ENCODE results near the gene KLF16.
"Not testable (repeated sequence)": the region's sequence is repeated elsewhere in the genome, so short reads cannot be mapped to it uniquely, and the experiment has no call there.

The KLF16 gene

DNA sequence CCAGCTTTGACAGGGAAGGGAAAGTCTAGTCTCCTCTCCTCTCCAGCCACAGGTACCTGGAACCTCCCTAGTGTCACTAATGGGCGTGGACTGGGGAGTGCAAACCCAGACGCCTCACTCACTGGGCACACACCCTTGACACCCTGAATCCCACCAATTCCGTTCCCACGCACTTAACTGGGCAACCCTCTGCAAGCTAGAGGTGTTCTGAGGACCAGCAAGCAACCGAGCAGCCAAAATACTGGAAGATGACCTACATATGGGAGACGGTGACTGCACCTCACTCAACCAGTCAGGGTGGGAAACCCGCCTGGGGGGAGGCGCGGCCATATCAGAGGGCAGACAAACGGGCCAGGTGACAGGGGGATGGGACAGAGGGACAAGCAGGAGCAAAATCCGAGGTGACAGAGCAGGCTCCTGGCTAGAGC lies 20.9 kb upstream of the KLF16 start:
- DNase-seq (ENCODE audit: low spot score) = peak; percentile 39

DNA sequence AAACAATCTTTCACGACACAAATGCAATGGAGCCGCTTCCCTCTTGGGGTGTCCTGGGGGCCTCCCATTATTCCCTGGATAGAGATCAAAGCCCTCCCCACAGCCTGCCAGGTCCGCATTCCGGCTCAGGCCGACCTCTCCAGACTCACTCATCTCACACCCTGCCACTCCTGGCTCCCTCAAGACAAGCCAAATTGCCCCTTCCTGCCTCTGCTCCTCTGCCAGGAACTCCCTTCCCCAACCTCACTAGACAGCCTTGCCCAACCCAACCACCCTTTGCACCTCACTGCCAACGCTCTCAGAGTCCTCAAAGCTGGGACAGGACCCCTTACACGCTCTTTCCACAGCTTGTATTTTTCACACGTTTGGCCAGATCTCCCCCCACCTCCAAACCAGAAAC lies 20.4 kb upstream of the KLF16 start:
- DNase-seq (ENCODE audit: low spot score) = no peak

DNA sequence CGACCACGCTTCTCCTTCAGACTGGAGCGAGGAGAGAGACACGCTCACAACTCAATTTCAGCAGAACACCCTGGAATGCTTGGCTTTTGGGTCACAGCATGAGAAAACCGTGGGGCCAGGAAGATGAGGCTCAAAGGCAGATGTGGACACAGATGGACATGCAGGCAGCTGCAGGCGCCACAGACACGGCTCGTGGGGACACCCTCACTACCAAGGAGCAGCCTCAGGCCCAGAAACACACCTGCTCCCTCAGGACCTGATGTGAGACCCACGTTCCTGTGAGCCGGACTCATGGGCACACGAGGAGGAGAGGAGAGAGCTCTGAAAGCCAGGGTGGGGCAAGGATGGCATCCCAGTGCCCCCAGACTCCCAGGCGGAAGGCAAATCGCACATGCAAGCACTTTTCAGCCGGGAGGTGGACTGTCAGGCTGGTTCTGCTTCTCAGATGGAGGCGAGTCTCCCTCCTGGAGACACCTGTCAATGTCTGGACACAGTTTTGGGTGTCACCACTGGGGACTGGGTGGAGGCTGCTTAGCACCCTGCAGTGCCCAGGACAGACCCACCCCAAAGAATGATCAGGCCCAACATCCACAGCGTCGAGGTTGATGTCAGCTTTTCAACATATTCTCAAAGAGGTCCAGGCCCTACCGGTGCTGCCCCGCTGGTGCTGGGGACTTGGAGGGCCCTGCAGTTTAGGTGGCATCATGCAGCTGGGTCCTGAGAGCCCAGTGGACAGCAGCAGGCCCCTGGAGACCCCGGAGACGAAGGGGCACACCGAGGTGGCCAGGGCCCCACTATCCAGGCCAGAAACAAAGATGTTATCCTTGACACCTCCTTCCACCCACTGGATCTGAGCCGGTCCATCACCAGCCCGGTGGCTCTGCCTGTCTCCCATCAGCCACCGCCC lies 19.7 kb upstream of the KLF16 start:
- DNase-seq (ENCODE audit: low spot score) = no peak

DNA sequence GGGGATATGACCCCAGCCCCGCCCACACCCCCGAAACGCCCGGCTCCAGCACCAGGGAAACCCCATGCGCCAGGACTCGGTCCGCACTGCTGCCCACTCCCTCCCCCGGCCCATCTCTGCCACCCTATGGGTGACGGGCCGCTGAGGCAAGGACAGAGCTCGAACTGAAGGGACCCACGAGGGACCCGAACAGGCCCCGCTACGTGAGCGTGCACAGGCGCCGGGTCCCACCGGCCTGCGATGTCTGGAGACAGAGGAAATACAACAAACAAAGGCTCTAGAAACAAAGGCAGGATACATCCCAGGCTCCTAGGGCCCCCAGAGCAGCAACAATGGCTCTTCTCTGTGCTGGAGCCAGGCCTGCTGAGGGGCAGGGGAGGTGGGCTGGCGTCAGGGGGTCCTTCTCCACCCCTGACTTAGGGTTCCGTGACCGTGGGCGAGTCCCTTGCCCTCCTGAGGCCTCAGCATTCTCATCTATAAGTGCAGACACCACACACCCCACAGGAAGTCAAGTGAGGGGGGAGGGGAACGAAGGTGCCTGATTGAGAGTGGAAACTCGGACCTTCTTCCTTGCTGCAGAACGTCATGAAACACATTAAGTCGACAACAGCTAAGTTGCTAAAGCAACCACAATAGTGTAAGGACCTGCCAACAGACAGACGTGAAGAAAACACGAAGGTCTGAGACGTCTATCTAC lies 18.9 kb upstream of the KLF16 start:
- DNase-seq (ENCODE audit: low spot score) = peak; percentile 85

DNA sequence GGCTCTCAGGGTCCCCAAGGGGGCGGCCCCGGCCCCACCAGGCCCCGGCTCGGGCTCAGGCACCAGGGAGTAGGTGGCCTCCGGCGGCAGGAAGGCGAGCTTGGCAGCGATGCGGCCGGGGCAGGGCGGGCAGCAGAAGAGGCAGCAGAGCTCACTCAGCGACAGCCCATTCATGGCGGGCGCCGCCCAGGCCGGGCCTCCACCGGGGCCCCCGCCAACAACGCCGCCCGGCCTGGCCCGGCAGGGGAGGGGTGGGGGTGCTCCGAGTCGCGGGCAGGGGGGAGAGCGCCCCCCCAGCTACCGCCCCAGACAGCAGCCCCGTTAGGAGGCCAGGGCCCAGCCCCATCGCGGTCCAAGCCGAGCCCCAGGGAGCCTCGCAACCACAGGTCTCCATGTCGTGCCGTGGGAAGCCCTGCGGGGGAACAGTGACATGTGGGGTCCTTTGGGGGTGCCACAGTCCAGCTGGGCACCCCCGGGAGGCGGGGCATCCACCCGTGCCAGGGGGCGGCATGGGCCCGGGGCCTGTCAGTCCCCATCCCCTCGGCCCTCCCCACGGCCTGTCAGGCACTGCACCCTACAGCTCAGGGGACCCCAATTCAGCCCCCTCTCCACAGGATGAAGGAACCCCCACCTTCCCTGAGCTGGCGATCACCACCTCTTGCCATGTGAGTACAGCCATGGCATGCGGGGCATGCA lies 18.2 kb upstream of the KLF16 start:
- DNase-seq (ENCODE audit: low spot score) = not testable (repeated sequence)

DNA sequence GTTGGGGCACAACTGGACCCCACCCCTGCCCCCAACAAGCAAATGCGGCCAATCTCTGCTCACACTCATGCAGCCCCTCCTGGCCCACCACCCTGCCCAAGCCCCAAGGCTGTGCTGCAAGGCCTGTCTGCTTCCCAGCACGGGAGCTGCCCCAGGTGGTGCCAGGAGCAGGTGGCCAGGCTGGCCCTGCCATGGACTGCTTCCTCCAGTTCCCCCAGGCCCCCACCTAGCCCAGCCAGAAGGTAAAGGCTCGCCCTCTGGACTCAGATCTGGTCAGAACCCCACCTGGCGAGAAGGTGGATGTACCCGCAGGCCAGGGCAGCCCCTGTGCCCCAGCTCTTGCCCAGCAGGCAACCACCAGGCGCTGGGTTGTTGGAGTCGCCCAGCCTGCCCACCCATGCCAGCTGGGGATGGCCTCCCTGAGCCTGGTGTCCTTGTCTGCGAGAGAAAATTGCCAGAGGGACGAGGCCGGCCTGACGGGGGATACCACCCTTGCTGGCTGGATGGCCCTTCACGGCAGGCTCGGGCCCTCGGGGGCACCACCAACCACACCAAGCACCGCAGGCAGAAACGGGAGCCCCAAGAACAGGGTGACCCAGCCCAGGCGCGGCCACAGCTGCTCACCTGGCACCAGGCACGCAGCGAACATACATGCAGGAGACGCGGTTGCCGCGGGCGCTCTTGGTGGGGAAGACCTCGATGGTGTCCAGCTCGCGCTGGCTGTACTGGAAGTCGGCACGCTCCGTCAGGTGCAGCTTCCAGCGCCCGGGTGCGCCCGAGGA lies 17.4 kb upstream of the KLF16 start:
- no peak for DNase-seq (ENCODE audit: low spot score)

DNA sequence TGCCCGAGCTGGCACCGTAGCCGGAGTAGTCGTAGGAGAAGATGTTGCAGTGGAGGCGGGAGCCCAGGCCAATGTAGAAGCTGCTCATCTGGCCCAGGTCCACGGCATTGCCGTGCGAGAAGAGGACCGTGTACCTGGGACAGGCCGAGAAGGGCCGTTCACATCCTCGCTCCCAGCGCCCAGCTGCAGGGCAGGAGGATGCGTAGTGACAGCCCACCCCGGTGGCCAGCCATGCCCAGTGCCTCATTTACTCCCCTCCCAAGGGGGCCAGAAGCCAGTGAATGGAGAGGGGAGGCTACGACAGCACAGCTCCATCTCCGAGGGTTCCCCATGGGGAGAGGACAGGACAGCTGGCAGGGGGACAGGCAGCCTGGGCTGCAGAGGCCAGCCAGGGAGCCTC lies 16.6 kb upstream of the KLF16 start:
- DNase-seq (ENCODE audit: low spot score) = not testable (repeated sequence)

DNA sequence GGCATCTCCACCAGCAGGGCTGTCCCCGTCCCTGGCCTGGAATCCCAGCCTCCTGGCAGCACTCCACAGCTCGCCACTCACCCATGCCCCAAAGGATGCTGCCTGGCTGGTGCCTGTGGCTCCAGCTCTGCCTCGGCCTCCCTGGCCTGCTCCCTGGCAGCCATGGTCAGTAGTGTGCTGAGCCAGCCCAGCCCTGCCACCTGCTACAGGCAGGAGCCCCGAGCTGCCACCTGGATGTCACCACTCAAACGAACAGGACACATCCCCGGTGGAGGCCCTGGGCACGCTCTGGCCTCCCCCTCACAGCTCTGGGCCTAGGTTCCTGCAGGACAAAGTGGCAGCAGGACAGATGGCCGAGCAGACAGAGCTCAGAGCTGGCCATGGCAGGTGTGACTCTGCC lies 15.2 kb upstream of the KLF16 start:
- not testable (repeated sequence) for DNase-seq (ENCODE audit: low spot score)

DNA sequence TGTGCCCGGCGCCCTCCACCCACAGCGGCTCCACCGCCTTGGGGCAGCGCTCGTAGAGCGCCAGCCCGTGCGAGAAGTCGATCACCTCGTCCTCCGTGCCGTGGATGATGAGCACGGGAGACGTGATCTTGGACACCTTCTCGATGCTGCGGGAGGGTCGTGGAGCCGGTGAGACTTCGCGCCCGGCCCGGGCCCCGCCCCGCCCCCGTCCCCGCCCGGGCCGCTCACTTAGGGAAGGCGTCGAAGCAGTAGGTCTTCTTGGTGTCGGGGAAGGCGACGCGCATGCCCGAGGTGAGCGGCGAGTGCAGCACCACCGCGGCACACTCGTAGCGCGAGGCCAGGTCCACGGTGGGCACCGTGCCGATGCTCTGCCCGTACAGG lies 13.9 kb upstream of the KLF16 start:
- DNase-seq (ENCODE audit: low spot score) = not testable (repeated sequence)

DNA sequence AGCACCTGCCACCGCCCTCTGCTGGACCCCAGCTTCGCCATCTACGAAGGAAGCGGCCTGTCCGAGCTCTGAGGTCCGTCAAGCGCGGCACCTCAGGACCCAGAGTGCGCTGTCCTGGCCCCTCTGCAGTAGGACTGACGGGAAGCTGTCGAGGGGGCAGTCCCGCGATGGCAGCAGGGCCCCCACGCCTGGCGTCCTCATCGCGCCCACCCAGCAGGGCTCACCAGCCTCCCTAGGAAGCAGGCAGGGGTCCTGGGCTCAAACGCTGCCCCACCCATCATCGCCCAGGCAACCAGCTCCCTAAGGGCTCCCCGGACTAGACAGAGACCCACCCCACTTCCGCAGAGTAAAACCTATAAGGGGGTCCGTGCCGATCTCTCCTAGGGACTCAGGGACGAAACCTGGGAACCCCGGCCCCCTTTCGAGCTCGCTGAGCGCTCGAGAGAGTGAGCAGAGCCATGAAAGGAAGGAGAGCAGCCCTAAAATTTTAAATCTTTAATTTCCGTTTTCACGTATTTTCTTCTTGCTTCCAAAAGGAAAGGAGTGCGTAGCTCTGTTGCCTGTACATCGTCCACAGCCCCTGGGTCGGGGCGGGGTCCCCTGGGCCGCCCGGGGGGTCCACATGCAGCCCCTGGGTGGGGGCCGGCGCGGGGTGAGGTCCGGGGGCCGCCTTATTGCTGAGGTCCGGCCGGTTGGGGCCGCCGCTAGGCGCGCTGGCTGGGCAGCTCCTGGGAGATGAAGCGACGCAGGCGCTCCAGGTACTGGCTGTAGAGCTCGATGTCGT lies 13.3 kb upstream of the KLF16 start:
- not testable (repeated sequence) for DNase-seq (ENCODE audit: low spot score)

DNA sequence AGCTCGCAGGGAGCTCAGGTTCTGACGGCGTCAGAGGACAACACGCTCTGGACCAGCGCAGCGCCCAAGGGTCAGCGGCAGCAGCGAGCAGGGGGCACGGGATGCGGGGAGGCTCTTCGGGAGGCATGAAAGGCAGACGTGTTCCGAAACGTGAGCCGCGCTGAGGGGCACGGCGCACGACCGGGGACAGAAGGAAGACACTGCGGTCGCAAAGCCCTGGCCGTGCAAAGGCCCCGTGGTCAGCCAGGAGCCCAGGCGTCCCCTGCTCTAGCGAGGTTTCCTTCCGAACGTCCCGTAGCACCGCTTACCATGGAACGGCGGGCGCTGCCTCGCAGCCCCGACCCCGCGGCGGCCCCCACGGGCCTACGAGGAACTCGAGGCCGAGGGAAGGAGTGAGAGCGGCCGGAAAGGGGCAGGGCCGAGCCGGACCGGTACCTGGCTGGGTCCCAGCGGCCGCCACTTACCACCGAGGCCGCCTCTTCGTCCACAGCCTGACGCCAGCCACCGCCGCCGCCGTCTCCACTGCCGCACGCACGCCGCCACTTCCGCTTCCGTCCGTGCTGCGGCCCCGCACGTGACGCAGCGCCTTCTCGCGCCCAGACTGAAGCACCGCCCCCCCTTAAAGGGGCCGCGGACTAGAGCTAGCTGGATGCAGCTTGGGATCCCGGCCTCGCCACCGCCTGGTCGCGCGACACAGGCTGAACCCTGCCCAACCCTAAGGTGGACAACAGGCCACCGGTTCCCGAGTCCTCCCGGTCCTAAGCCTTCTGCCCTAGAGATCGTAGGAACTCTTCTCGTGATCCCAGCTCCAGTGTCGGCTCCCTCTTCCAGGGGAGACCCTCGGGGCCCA lies 12.5 kb upstream of the KLF16 start:
- peak; percentile 82 for DNase-seq (ENCODE audit: low spot score)

DNA sequence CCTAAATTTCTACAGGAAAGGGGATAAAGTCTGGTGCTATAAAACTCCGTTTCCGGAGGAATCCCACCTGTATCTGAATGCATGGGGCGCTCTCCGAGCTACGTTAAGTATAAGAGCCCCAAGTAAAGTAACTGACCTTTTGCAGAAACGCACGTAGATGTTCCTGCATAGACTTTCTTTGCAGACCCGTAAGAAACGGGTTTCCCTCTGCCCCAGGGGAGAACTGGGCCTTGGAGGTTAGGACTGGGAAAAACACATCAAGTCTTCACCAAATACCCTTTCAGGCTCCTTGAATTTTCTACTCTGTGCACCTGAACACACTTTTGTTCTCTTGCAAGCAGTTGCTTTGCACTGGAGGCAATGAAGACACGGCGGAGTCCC lies 11.9 kb upstream of the KLF16 start:
- DNase-seq (ENCODE audit: low spot score) = not testable (repeated sequence)

DNA sequence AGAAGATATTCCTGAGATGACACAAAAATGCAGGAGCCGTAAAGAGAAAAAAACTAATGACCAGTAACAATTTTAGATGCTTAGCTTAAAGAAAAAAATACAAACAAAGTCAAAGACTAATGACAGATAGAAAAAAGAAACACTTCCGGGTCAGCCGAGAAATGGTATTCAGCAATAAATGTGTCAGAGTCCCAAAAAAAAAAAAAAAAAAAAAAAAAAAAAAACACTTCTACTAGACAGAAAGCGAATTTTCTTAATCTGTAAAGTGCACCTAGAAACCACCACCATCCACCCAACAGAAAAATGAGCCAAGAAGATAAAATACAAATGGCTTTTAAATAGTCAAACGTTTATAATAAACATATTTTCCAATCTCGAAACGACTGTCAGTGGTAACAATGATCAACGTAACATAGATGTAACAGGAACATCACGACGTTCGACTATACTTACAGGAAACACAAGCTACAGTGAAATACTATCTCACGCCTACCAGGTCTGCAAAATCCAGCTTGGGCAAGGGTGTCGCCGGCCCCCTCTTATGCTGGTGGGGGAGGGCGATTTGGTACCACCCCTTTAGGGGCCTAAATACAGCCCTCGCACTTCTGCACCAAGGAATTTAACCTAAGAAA lies 11.3 kb upstream of the KLF16 start:
- no peak for DNase-seq (ENCODE audit: low spot score)

DNA sequence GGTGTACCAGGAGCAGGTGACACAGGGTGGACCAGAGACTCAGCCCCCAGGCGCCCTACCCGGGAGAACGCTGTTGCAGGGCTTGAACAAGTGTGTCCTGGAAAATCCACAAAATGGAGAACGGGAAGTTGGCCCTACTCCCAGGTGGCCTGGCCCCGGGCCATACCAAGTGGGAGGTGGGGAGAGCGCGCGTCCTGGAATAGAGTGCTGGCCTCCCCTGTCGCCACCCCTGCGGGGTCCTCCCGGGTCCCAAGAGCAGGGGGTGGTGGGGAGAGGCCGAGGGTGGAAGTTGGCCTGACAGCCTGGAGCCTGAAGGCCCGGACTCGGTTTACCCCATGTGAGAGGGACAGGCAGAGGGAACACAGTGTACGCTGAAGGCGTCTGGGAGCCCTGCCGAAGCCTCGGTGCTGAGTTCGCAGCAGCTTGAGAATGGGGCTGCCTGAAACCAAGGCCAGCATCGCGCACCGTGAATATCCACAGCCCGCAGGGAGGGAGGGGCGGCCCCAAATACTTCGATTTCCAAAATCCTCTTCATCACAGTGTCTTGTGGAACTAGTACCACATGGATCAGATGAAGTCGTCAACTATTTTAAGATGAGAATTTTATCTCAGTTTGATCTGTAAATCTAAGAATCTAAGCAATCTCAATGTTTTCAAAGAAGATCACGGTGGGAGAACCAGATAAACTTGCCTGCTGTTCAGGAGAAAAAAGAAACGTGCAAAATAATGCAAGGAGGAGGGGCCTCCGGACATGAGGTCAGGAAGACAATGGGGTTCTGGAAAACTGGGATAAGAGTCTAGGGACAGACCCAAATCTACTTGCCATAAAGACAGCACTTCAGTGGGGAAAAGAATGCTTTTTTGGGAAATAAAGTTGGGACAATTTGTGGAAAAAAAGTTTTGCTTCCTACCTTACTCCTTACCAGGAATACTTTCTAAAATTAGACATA lies 10.4 kb upstream of the KLF16 start:
- no peak for DNase-seq (ENCODE audit: low spot score)

DNA sequence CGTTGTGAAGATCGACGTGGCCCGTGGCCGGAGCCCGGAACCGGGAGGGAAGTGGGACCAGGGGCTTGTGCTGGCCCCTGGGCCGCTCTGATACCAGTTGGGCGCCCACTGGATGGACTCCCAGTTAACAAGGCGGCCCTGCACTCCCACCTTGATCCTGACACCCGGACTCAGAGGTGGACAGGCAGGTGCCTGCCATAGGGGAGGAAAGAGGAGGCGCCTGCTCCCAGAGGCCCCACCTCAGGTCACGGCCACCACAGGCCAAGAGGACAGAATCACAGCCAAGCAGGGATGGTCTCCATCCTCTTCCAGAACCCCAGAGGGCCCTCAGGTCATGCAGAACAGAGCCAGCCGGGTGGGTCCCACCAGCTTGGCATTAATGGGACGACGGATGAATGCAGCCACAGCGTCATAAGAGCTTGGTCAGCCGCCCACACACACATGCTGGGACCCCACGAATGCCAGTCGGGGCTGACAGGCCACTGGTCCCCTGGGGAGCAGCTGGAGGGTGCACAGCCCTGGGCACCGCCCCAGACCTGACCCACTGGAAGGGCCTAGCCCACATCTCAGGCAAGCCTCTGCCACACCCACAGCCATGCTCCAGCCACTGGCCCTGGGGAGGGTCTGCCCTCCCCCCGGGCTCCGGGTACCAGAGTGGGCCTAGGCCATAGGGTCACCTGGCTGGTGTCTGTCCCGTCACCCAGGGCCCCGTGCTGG lies 9.6 kb upstream of the KLF16 start:
- DNase-seq (ENCODE audit: low spot score) = no peak

DNA sequence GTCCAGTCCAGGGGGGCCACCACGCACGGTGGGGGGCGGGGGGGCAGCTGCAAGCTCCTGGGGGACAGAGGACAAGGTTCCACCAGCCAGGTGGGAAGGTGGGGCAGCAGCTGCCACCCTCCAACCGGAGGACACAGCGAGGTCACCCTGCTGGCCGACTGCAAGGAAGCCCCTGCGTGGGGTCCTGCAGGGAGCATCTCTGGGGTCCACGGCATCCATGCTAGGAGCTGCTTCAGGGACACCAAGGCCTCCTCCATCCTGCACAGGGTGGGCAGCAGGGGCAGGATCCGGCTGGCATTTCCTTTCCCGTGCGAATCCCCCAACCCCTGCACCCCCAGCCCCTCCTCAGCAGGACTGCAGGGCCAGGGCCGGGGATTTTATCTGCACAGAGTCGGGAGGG lies 8.3 kb upstream of the KLF16 start:
- no peak for DNase-seq (ENCODE audit: low spot score)

DNA sequence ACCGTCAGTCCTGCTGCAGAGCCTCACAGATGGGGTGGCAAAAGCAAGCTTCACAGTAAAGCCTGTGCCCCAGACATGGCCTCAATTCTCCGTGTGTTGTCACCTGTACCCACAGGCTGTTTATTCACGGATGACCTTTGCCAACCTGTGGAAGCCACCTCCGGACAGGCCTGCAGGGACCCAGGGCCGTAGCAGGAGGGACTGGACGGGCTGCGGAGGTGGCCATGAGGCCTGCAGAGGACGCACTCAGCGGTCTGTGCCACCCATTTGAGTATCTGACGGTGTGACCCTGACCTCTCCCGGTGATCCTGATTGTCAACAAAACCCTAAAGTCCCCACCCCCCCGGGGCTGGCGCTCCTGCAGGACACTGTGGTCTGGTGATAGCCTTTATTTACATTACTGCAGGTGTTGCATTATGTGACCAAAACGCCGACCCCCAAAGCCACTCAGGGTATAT lies 7.8 kb upstream of the KLF16 start:
- no peak for DNase-seq (ENCODE audit: low spot score)

DNA sequence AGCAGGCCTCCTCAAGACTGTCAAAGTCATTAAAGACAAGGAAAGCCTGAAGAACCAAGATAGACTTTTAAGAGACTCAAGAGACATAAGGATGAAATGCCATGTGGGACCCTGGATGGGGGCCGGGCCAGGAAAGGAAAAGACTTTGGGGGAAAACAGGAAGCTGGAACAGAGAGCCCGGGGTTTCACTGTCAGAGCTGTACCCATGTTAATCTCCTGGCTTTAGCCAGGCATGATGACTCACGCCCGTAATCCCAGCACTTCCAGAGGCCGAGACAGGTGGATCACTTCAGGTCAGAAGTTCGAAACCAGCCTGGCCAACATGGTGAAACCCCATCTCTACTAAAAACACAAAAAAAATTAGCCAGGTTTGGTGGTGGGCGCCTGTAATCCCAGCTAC lies 5.6 kb upstream of the KLF16 start:
- no peak for DNase-seq (ENCODE audit: low spot score)

Data from CD4-positive, alpha-beta T cell treated with Interleukin-15 for 4 hours (primary cell).